HEK293 (cell line): Measurements from ENCODE around the gene TBC1D13.

Source experiments
- MYNN ChIP-seq: fragments of 450-650 bp; formaldehyde crosslinking; IDR thresholded peaks from 2 replicates; pipeline ENCODE4 v1.5.1; 2016; ENCODE audit warnings: missing biosample characterization, missing genetic modification characterization, borderline replicate concordance
- MZF1 ChIP-seq: fragments of 450-650 bp; formaldehyde crosslinking; IDR thresholded peaks from 2 replicates; pipeline ENCODE4 v1.5.1; 2017; ENCODE audit warnings: missing biosample characterization, missing genetic modification characterization, borderline replicate concordance
- SP2 ChIP-seq: fragments of 450-650 bp; formaldehyde crosslinking; IDR thresholded peaks from 2 replicates; pipeline ENCODE4 v1.5.1; 2016; ENCODE audit warnings: missing biosample characterization, missing genetic modification characterization
- ZNF335 ChIP-seq: fragments of 450-650 bp; formaldehyde crosslinking; conservative IDR thresholded peaks from 2 replicates; pipeline ENCODE4 v1.5.1; 2016; ENCODE audit warnings: missing biosample characterization, missing genetic modification characterization
- ZNF76 ChIP-seq: fragments of 450-650 bp; formaldehyde crosslinking; IDR thresholded peaks from 2 replicates; pipeline ENCODE4; 2016; ENCODE audit warnings: low read depth, missing biosample characterization, missing genetic modification characterization, borderline replicate concordance
- TF ChIP-seq, protein P1 (sequence below): fragments of 450-650 bp; formaldehyde crosslinking; IDR thresholded peaks from 2 replicates; pipeline ENCODE4 v1.5.1; 2016; ENCODE audit warnings: missing biosample characterization, missing genetic modification characterization, low read depth
- TF ChIP-seq, protein P2 (sequence below): fragments of 450-650 bp; formaldehyde crosslinking; IDR thresholded peaks from 2 replicates; pipeline ENCODE4 v1.5.1; 2017; ENCODE audit warnings: missing biosample characterization, missing genetic modification characterization
- TF ChIP-seq, protein P3 (sequence below): fragments of 450-650 bp; formaldehyde crosslinking; IDR thresholded peaks from 2 replicates; pipeline ENCODE4 v1.5.1; 2016; ENCODE audit warnings: missing biosample characterization, missing genetic modification characterization, low read depth
- TF ChIP-seq, protein P4 (sequence below): fragments of 450-650 bp; formaldehyde crosslinking; IDR thresholded peaks from 2 replicates; pipeline ENCODE4 v1.5.1; 2016; ENCODE audit warnings: missing biosample characterization, missing genetic modification characterization
- TF ChIP-seq, protein P5 (sequence below): fragments of 450-650 bp; formaldehyde crosslinking; IDR thresholded peaks from 2 replicates; pipeline ENCODE4 v1.5.1; 2016; ENCODE audit warnings: missing biosample characterization, missing genetic modification characterization

DNA sequence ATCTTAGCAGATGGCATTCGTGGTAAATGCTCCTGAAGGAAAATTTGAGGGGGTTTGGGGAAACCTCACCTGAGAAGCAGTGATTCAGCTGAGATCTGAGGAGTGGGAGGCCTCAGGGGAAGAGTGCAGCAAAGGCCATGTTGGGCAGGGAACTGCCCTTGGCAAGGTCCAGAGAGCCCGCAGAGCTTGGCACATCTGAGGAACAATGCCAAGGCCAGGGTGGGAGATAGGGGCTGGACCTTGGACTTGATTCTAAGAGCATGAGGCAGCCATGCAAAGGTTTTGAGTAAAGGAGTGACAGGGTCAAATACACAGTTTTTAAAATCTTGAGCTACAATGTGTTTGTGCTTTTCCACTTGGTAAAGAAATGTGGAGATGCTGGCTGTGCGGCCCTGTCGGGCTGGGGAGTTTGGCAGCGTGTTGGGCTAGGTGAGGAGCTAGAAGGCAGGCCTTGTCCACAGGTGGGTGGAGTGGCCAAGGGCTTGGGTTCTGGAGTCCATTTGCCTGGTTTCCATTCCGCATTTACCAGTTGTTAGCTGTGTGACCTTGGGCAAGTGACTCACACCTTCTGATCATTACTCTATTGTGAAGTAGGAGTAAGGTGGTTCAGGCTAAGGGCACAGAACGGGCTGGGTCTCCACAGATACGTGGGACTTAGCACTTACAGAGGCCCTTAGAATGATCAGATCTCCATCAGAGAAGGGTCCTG is 6.1 kb downstream of the TBC1D13 start:
- TF ChIP-seq ZNF76 (no peak), MZF1 (no peak), ZNF335 (tag by site-specific recombination) (no peak), SP2 (tag by site-specific recombination) (no peak), MYNN (tag by site-specific recombination) (no peak)
- TF ChIP-seq, protein P1, sequence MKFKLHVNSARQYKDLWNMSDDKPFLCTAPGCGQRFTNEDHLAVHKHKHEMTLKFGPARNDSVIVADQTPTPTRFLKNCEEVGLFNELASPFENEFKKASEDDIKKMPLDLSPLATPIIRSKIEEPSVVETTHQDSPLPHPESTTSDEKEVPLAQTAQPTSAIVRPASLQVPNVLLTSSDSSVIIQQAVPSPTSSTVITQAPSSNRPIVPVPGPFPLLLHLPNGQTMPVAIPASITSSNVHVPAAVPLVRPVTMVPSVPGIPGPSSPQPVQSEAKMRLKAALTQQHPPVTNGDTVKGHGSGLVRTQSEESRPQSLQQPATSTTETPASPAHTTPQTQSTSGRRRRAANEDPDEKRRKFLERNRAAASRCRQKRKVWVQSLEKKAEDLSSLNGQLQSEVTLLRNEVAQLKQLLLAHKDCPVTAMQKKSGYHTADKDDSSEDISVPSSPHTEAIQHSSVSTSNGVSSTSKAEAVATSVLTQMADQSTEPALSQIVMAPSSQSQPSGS (tag by site-specific recombination) = no peak
- TF ChIP-seq, protein P2, sequence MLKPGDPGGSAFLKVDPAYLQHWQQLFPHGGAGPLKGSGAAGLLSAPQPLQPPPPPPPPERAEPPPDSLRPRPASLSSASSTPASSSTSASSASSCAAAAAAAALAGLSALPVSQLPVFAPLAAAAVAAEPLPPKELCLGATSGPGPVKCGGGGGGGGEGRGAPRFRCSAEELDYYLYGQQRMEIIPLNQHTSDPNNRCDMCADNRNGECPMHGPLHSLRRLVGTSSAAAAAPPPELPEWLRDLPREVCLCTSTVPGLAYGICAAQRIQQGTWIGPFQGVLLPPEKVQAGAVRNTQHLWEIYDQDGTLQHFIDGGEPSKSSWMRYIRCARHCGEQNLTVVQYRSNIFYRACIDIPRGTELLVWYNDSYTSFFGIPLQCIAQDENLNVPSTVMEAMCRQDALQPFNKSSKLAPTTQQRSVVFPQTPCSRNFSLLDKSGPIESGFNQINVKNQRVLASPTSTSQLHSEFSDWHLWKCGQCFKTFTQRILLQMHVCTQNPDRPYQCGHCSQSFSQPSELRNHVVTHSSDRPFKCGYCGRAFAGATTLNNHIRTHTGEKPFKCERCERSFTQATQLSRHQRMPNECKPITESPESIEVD (tag by site-specific recombination) = no peak
- TF ChIP-seq, protein P3, sequence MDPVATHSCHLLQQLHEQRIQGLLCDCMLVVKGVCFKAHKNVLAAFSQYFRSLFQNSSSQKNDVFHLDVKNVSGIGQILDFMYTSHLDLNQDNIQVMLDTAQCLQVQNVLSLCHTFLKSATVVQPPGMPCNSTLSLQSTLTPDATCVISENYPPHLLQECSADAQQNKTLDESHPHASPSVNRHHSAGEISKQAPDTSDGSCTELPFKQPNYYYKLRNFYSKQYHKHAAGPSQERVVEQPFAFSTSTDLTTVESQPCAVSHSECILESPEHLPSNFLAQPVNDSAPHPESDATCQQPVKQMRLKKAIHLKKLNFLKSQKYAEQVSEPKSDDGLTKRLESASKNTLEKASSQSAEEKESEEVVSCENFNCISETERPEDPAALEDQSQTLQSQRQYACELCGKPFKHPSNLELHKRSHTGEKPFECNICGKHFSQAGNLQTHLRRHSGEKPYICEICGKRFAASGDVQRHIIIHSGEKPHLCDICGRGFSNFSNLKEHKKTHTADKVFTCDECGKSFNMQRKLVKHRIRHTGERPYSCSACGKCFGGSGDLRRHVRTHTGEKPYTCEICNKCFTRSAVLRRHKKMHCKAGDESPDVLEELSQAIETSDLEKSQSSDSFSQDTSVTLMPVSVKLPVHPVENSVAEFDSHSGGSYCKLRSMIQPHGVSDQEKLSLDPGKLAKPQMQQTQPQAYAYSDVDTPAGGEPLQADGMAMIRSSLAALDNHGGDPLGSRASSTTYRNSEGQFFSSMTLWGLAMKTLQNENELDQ (tag by site-specific recombination) = no peak
- TF ChIP-seq, protein P4, sequence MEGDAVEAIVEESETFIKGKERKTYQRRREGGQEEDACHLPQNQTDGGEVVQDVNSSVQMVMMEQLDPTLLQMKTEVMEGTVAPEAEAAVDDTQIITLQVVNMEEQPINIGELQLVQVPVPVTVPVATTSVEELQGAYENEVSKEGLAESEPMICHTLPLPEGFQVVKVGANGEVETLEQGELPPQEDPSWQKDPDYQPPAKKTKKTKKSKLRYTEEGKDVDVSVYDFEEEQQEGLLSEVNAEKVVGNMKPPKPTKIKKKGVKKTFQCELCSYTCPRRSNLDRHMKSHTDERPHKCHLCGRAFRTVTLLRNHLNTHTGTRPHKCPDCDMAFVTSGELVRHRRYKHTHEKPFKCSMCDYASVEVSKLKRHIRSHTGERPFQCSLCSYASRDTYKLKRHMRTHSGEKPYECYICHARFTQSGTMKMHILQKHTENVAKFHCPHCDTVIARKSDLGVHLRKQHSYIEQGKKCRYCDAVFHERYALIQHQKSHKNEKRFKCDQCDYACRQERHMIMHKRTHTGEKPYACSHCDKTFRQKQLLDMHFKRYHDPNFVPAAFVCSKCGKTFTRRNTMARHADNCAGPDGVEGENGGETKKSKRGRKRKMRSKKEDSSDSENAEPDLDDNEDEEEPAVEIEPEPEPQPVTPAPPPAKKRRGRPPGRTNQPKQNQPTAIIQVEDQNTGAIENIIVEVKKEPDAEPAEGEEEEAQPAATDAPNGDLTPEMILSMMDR (tag by site-specific recombination) = no peak
- TF ChIP-seq, protein P5, sequence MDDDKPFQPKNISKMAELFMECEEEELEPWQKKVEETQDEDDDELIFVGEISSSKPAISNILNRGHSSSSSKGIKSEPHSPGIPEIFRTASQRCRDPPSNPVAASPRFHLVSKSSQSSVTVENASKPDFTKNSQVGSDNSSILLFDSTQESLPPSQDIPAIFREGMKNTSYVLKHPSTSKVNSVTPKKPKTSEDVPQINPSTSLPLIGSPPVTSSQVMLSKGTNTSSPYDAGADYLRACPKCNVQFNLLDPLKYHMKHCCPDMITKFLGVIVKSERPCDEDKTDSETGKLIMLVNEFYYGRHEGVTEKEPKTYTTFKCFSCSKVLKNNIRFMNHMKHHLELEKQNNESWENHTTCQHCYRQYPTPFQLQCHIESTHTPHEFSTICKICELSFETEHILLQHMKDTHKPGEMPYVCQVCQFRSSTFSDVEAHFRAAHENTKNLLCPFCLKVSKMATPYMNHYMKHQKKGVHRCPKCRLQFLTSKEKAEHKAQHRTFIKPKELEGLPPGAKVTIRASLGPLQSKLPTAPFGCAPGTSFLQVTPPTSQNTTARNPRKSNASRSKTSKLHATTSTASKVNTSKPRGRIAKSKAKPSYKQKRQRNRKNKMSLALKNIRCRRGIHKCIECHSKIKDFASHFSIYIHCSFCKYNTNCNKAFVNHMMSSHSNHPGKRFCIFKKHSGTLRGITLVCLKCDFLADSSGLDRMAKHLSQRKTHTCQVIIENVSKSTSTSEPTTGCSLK (tag by site-specific recombination) = no peak
